GM21717 (cell line): Measurements from ENCODE around the gene TRPV6.

Source experiments
- ATAC-seq: cut with Tn5 transposase; IDR thresholded peaks from one replicate; pipeline ENCODE4 v1.9.1; 2021; ENCODE audit warnings: mild to moderate bottlenecking, moderate library complexity; ENCODE audit not compliant: unreplicated experiment

TRPV6 gene

GRCh38 chr7:142908921-142909890 is 23.7 kb upstream of the TRPV6 start:
- no peak for ATAC-seq

GRCh38 chr7:142908290-142908689 is 22.7 kb upstream of the TRPV6 start:
- ATAC-seq = no peak

GRCh38 chr7:142906643-142907042 is 21.1 kb upstream of the TRPV6 start:
- no peak for ATAC-seq

- no peak for ATAC-seq
Measured at GRCh38 chr7:142905759-142906158, 20.2 kb upstream of the TRPV6 start.

GRCh38 chr7:142904128-142904527 is 18.6 kb upstream of the TRPV6 start:
- no peak for ATAC-seq

- ATAC-seq = no peak
Measured at GRCh38 chr7:142901426-142902259, 16.1 kb upstream of the TRPV6 start.

- no peak for ATAC-seq
Measured at GRCh38 chr7:142899661-142900060, 14.1 kb upstream of the TRPV6 start.

- no peak for ATAC-seq
Measured at GRCh38 chr7:142898377-142899170, 13.0 kb upstream of the TRPV6 start.

- ATAC-seq = no peak
Measured at GRCh38 chr7:142897691-142898090, 12.1 kb upstream of the TRPV6 start.

GRCh38 chr7:142896741-142897379 is 11.3 kb upstream of the TRPV6 start:
- ATAC-seq = no peak

- ATAC-seq = no peak
Measured at GRCh38 chr7:142896151-142896550, 10.6 kb upstream of the TRPV6 start.

- ATAC-seq = no peak
Measured at GRCh38 chr7:142894985-142895593, 9.5 kb upstream of the TRPV6 start.

- ATAC-seq = no peak
Measured at GRCh38 chr7:142894112-142894984, 8.8 kb upstream of the TRPV6 start.

- no peak for ATAC-seq
Measured at GRCh38 chr7:142892951-142893350, 7.4 kb upstream of the TRPV6 start.

GRCh38 chr7:142891490-142892082 is 6.0 kb upstream of the TRPV6 start:
- ATAC-seq = no peak

GRCh38 chr7:142890874-142891485 is 5.4 kb upstream of the TRPV6 start:
- ATAC-seq = no peak

- no peak for ATAC-seq
Measured at GRCh38 chr7:142889816-142890215, 4.3 kb upstream of the TRPV6 start.

- no peak for ATAC-seq
Measured at GRCh38 chr7:142887282-142888015, 1.9 kb upstream of the TRPV6 start.
